GM18907 (cell line): ENCODE data around the gene ATP8A2.
"Not testable (repeated sequence)": the region's sequence is repeated elsewhere in the genome, so short reads cannot be mapped to it uniquely, and the experiment has no call there.

ENCODE experiments used
- ATAC-seq: cut with Tn5 transposase; IDR thresholded peaks from one replicate; pipeline ENCODE4 v1.9.1; 2021; ENCODE audit warnings: mild to moderate bottlenecking, moderate library complexity; ENCODE audit not compliant: unreplicated experiment

Gene ATP8A2

GRCh38 chr13:26052337-26052736 is 680.6 kb downstream of the ATP8A2 start:
- no peak for ATAC-seq

GRCh38 chr13:26053418-26053980 is 681.7 kb downstream of the ATP8A2 start:
- ATAC-seq: no peak

GRCh38 chr13:26054896-26055295 is 683.1 kb downstream of the ATP8A2 start:
- no peak for ATAC-seq

- ATAC-seq: no peak
Measured at GRCh38 chr13:26058704-26059103, 686.9 kb downstream of the ATP8A2 start.

GRCh38 chr13:26060357-26060756 is 688.6 kb downstream of the ATP8A2 start:
- no peak for ATAC-seq

- no peak for ATAC-seq
Measured at GRCh38 chr13:26061256-26061655, 689.5 kb downstream of the ATP8A2 start.

GRCh38 chr13:26061947-26062346 is 690.2 kb downstream of the ATP8A2 start:
- ATAC-seq: no peak

GRCh38 chr13:26062853-26063444 is 691.2 kb downstream of the ATP8A2 start:
- ATAC-seq: no peak

- ATAC-seq: not testable (repeated sequence)
Measured at GRCh38 chr13:26066492-26066891, 694.7 kb downstream of the ATP8A2 start.

- no peak for ATAC-seq
Measured at GRCh38 chr13:26067601-26068000, 695.8 kb downstream of the ATP8A2 start.

GRCh38 chr13:26068372-26068771 is 696.6 kb downstream of the ATP8A2 start:
- ATAC-seq: not testable (repeated sequence)

GRCh38 chr13:26069642-26070041 is 697.9 kb downstream of the ATP8A2 start:
- ATAC-seq: not testable (repeated sequence)

GRCh38 chr13:26071691-26072090 is 699.9 kb downstream of the ATP8A2 start:
- ATAC-seq: no peak

- not testable (repeated sequence) for ATAC-seq
Measured at GRCh38 chr13:26072335-26072734, 700.6 kb downstream of the ATP8A2 start.

- no peak for ATAC-seq
Measured at GRCh38 chr13:26074706-26075105, 702.9 kb downstream of the ATP8A2 start.
